Nephron (organoid): ENCODE measurements around the gene PITPNC1.

ENCODE experiments used
- H3K27ac Mint-ChIP-seq, 3 experiments: 2 replicates each; pipeline ENCODE4 v1.8.0; 2020; ENCODE audit warnings: mixed read lengths in 3 of 3, mild to moderate bottlenecking in 2 of 3, moderate library complexity in 1 of 3
- H3K27me3 Mint-ChIP-seq: 2 replicates; pipeline ENCODE4 v1.8.0; 2021; ENCODE audit warnings: low read depth, mild to moderate bottlenecking, moderate library complexity, mixed read lengths
- H3K36me3 Mint-ChIP-seq: 2 replicates; pipeline ENCODE4 v1.8.0; 2020; ENCODE audit warnings: low read depth, mixed read lengths
- H3K4me1 Mint-ChIP-seq: 2 replicates; pipeline ENCODE4 v1.8.0; 2020; ENCODE audit warnings: mixed read lengths
- H3K4me3 Mint-ChIP-seq, 3 experiments: 2 replicates each; pipeline ENCODE4 v1.8.0; 2020; ENCODE audit warnings: mild to moderate bottlenecking in 3 of 3, mixed read lengths in 3 of 3, moderate library complexity in 2 of 3
- H3K9me3 Mint-ChIP-seq: 2 replicates; pipeline ENCODE4 v1.8.0; 2020; ENCODE audit warnings: mixed read lengths
- CTCF ChIP-seq, 3 experiments: fragments of 200-600 bp; sonication (generic); IDR thresholded peaks; one replicate each; pipeline ENCODE4 v1.5.0; 2021; ENCODE audit warnings: antibody characterized with exemption in 3 of 3; ENCODE audit not compliant: unreplicated experiment in 3 of 3

PITPNC1 gene

GRCh38 chr17:67563692-67564228, 186.7 kb downstream of the PITPNC1 start:
- no peak overlapping the region for H3K27ac Mint-ChIP-seq
- H3K4me1 Mint-ChIP-seq: peaks cover 11% of the 10 kb centered on the region
- no peak for TF ChIP-seq CTCF (IDR thresholded peaks at IDR 0.05; ENCODE audit: unreplicated experiment in 3 of 3)
- no peaks in the 10 kb centered on the region for H3K27me3 Mint-ChIP-seq
- no peak overlapping the region for H3K4me3 Mint-ChIP-seq
- H3K36me3 Mint-ChIP-seq: no peaks in the 10 kb centered on the region
- H3K9me3 Mint-ChIP-seq: no peaks in the 10 kb centered on the region

- H3K36me3 Mint-ChIP-seq: no peaks in the 10 kb centered on the region
- no peak overlapping the region for H3K27ac Mint-ChIP-seq
- H3K4me3 Mint-ChIP-seq: no peak overlapping the region
- no peaks in the 10 kb centered on the region for H3K27me3 Mint-ChIP-seq
- H3K4me1 Mint-ChIP-seq: peaks cover 11% of the 10 kb centered on the region
- H3K9me3 Mint-ChIP-seq: no peaks in the 10 kb centered on the region
- TF ChIP-seq CTCF (IDR thresholded peaks at IDR 0.05; ENCODE audit: unreplicated experiment in 3 of 3): no peak
These were observed 188.0 kb downstream of the PITPNC1 start for GRCh38 chr17:67565068-67565467.

- TF ChIP-seq CTCF (IDR thresholded peaks at IDR 0.05; ENCODE audit: unreplicated experiment in 3 of 3): no peak
- H3K4me3 Mint-ChIP-seq: no peak overlapping the region
- peaks cover 10% of the 10 kb centered on the region for H3K4me1 Mint-ChIP-seq
- no peaks in the 10 kb centered on the region for H3K36me3 Mint-ChIP-seq
- no peaks in the 10 kb centered on the region for H3K9me3 Mint-ChIP-seq
- H3K27ac Mint-ChIP-seq: no peak overlapping the region
- H3K27me3 Mint-ChIP-seq: no peaks in the 10 kb centered on the region
These were observed 189.6 kb downstream of the PITPNC1 start for GRCh38 chr17:67566656-67567055.

GRCh38 chr17:67569015-67569451, 192.0 kb downstream of the PITPNC1 start:
- H3K4me1 Mint-ChIP-seq: no peaks in the 10 kb centered on the region
- no peaks in the 10 kb centered on the region for H3K36me3 Mint-ChIP-seq
- H3K4me3 Mint-ChIP-seq: no peak overlapping the region
- no peaks in the 10 kb centered on the region for H3K27me3 Mint-ChIP-seq
- TF ChIP-seq CTCF (IDR thresholded peaks at IDR 0.05; ENCODE audit: unreplicated experiment in 3 of 3): no peak
- no peak overlapping the region for H3K27ac Mint-ChIP-seq
- H3K9me3 Mint-ChIP-seq: no peaks in the 10 kb centered on the region

GRCh38 chr17:67569873-67570272, 192.8 kb downstream of the PITPNC1 start:
- Mint-ChIP-seq H3K27me3 (peaks cover 1% of the 10 kb centered on the region), H3K36me3 (no peaks in the 10 kb centered on the region), H3K4me3 (no peak overlapping the region), H3K9me3 (no peaks in the 10 kb centered on the region), H3K4me1 (no peaks in the 10 kb centered on the region), H3K27ac (no peak overlapping the region)
- no peak for TF ChIP-seq CTCF (IDR thresholded peaks at IDR 0.05; ENCODE audit: unreplicated experiment in 3 of 3)

- Mint-ChIP-seq H3K4me1 (no peaks in the 10 kb centered on the region), H3K27me3 (peaks cover 5% of the 10 kb centered on the region), H3K27ac (no peak overlapping the region), H3K4me3 (no peak overlapping the region), H3K9me3 (no peaks in the 10 kb centered on the region), H3K36me3 (no peaks in the 10 kb centered on the region)
- no peak for TF ChIP-seq CTCF (IDR thresholded peaks at IDR 0.05; ENCODE audit: unreplicated experiment in 3 of 3)
These were observed 193.7 kb downstream of the PITPNC1 start for GRCh38 chr17:67570797-67571196.
